HepG2 (cell line): Measurements from ENCODE around the gene GNG4. TPM values are rescaled to one million over a fixed set of nuclear protein-coding genes. Genes with fewer than 3 reads are reported as not detected.

Source experiments
- BCLAF1 ChIP-seq: fragments of 450-650 bp; IDR thresholded peaks from 2 replicates; pipeline ENCODE4 v1.6.1; 2017; ENCODE audit warnings: mild to moderate bottlenecking
- BRCA1 ChIP-seq: sonication (generic); formaldehyde crosslinking; IDR thresholded peaks from 2 replicates; pipeline ENCODE4 v1.4.0; 2020; ENCODE audit warnings: missing genetic modification reagents
- GABPB1 ChIP-seq: IDR thresholded peaks from 2 replicates; pipeline ENCODE4 v1.6.1; 2016; ENCODE audit warnings: mild to moderate bottlenecking, missing genetic modification reagents, moderate library complexity, missing compliant biosample characterization
- HDAC2 ChIP-seq: sonication (generic); formaldehyde crosslinking; IDR thresholded peaks from 2 replicates; pipeline ENCODE4 v1.4.0; 2020; ENCODE audit warnings: missing genetic modification reagents
- KMT2A ChIP-seq: sonication (generic); formaldehyde crosslinking; IDR thresholded peaks from 2 replicates; pipeline ENCODE4 v1.4.0; 2020; ENCODE audit warnings: missing genetic modification reagents
- MTA1 ChIP-seq: sonication (generic); formaldehyde crosslinking; IDR thresholded peaks from 2 replicates; pipeline ENCODE4 v1.4.0; 2020; ENCODE audit warnings: missing genetic modification reagents, mild to moderate bottlenecking, borderline replicate concordance
- NFATC3 ChIP-seq: sonication (generic); formaldehyde crosslinking; IDR thresholded peaks from 2 replicates; pipeline ENCODE4 v1.5.1; 2020; ENCODE audit warnings: mild to moderate bottlenecking, missing genetic modification reagents
- NR0B2 ChIP-seq: sonication (generic); formaldehyde crosslinking; IDR thresholded peaks from 2 replicates; pipeline ENCODE4 v1.4.0; 2020; ENCODE audit warnings: mild to moderate bottlenecking, missing genetic modification reagents
- SIX1 ChIP-seq: sonication (generic); formaldehyde crosslinking; IDR thresholded peaks from 2 replicates; pipeline ENCODE4 v1.4.0; 2020; ENCODE audit warnings: missing genetic modification reagents, borderline replicate concordance
- STAG1 ChIP-seq: sonication (generic); formaldehyde crosslinking; IDR thresholded peaks from 2 replicates; pipeline ENCODE4 v1.4.0; 2020; ENCODE audit warnings: missing genetic modification reagents
- THAP9 ChIP-seq: sonication (generic); formaldehyde crosslinking; IDR thresholded peaks from 2 replicates; pipeline ENCODE4; 2020; ENCODE audit warnings: missing genetic modification reagents, mild to moderate bottlenecking, borderline replicate concordance
- U2AF2 ChIP-seq: fragments of 200-400 bp; formaldehyde crosslinking; IDR thresholded peaks from 2 replicates; pipeline ENCODE4 v1.6.1; 2017; ENCODE audit warnings: low read depth, mild to moderate bottlenecking, low read length
- ZBTB21 ChIP-seq: sonication (generic); formaldehyde crosslinking; IDR thresholded peaks from 2 replicates; pipeline ENCODE4 v1.4.0; 2020; ENCODE audit warnings: missing genetic modification reagents
- ZFYVE20 ChIP-seq: sonication (generic); formaldehyde crosslinking; IDR thresholded peaks from 2 replicates; pipeline ENCODE4 v1.8.0; 2023; ENCODE audit warnings: low read depth, mild to moderate bottlenecking, moderate library complexity, missing genetic modification reagents, borderline replicate concordance
- ZNF17 ChIP-seq: sonication (generic); formaldehyde crosslinking; IDR thresholded peaks from 2 replicates; pipeline ENCODE4 v1.5.0; 2020; ENCODE audit warnings: mild to moderate bottlenecking, missing genetic modification reagents
- ZNF33A ChIP-seq: sonication (generic); formaldehyde crosslinking; IDR thresholded peaks from 2 replicates; pipeline ENCODE4 v1.5.1; 2020; ENCODE audit warnings: missing genetic modification reagents, mild to moderate bottlenecking, moderate library complexity, borderline replicate concordance
- ZNF446 ChIP-seq: sonication (generic); formaldehyde crosslinking; IDR thresholded peaks from 2 replicates; pipeline ENCODE4 v1.5.0; 2020; ENCODE audit warnings: mild to moderate bottlenecking, missing genetic modification reagents
- ZNF543 ChIP-seq: sonication (generic); formaldehyde crosslinking; IDR thresholded peaks from 2 replicates; pipeline ENCODE4 v1.4.0; 2020; ENCODE audit warnings: mild to moderate bottlenecking, missing genetic modification reagents
- ZNF652 ChIP-seq: IDR thresholded peaks from 2 replicates; pipeline ENCODE4 v1.6.1; 2016; ENCODE audit warnings: low read depth, borderline replicate concordance
- ZNF720 ChIP-seq: sonication (generic); formaldehyde crosslinking; IDR thresholded peaks from 2 replicates; pipeline ENCODE4 v1.4.0; 2020; ENCODE audit warnings: missing genetic modification reagents
- ZNF878 ChIP-seq: sonication (generic); formaldehyde crosslinking; IDR thresholded peaks from 2 replicates; pipeline ENCODE4 v1.8.1; 2023; ENCODE audit warnings: mild to moderate bottlenecking, missing genetic modification reagents, moderate library complexity
- polyA plus RNA-seq, 8 experiments: library from polyadenylated mRNA; depleted of rRNA in 3 of 8; stranded (reverse) in 7 of 8; unstranded in 1 of 8; fragments of >200 nt; fragmentation: Illumina TruSeq in 4 of 8; extraction: Trizol in 4 of 8; gene quantifications; 2 replicates each; pipeline versions ENCODE4 v1.2.1 to v1.2.3, GENCODE V29; 2011 to 2016; ENCODE audit warnings: low read depth in 4 of 8, missing spikeins in 1 of 8, mixed read lengths in 1 of 8; ENCODE audit not compliant: insufficient read depth in 1 of 8
- total RNA-seq, 5 experiments: library from RNA; depleted of rRNA; stranded (reverse); fragments of >200 nt; fragmentation: Illumina TruSeq; extraction: Trizol; gene quantifications; 2 replicates each; pipeline ENCODE4 v1.2.3, GENCODE V29; 2016; ENCODE audit warnings: low read depth in 1 of 5
- TF ChIP-seq, protein P1 (sequence below): sonication (generic); formaldehyde crosslinking; IDR thresholded peaks from 2 replicates; pipeline ENCODE4 v1.5.0; 2020; ENCODE audit warnings: missing genetic modification reagents

Gene GNG4
- total and polyA plus RNA-seq, 2 of the 13 experiments (the other 11 are each of a cell fraction or from before 2014, with no cell fraction given): 27.1 to 69.5 TPM

DNA sequence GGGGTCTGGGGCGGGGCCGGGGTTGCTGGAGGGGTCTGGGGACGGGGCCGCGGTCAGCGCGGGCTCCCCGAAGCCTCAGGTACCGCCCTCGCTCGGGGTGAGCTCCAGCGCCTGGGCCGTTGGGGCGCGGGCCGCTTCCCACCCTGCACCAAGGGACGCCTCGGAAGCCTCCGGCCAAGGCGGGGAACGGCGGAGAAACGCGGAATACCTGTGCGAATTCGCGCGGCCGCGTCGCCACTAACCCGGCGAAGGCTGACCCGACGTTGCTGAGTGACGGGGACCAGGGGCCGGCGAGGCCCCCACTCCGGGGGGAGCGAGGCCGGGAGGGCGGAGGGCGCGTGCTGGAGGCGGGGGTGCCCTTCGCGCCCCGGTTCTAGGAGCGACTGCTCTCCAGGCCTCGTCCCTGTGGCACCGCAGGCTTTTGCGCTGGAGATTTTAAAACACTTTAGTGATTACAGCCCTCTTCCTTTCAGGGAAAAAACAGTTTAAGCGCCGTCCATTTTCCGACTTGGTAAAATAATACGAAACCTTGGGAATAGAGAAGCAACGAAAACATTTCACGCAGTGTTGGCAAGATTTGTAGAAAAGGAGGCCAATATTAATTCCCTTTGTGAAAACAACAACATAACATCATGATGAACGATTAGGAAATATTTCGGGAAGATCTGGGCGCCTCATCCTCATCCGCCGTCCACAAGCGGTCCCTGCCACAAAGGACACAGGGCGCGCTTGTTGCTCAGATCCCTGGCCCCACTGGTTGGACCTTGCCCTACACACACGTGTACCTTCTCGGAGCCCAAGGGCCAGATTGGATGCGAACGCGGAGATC lies 971 bp upstream of the GNG4 start (continued):
- TF ChIP-seq THAP9 (CRISPR knock-in tag) (peak; percentile 47; the same call in 1 of the 2 replicates), KMT2A (peak; percentile 90), BRCA1 (CRISPR knock-in tag) (no peak), ZNF652 (peak; percentile 29; the same call in 1 of the 2 replicates), GABPB1 (CRISPR knock-in tag) (peak; percentile 54), SIX1 (peak; percentile 43; the same call in 1 of the 2 replicates), ZNF720 (CRISPR knock-in tag) (no peak), BCLAF1 (no peak), NR0B2 (CRISPR knock-in tag) (peak; percentile 52), ZNF17 (CRISPR knock-in tag) (no peak), HDAC2 (CRISPR knock-in tag) (peak; percentile 98), MTA1 (CRISPR knock-in tag) (peak; percentile 80), ZBTB21 (CRISPR knock-in tag) (no peak), ZNF33A (CRISPR knock-in tag) (no peak), ZNF543 (CRISPR knock-in tag) (peak; percentile 56), ZFYVE20 (CRISPR knock-in tag) (peak; percentile 28; the same call in 1 of the 2 replicates), ZNF878 (CRISPR knock-in tag) (no peak), NFATC3 (CRISPR knock-in tag) (no peak), STAG1 (no peak), U2AF2 (no peak), ZNF446 (CRISPR knock-in tag) (peak; percentile 76; the same call in 1 of the 2 replicates)
- TF ChIP-seq, protein P1, sequence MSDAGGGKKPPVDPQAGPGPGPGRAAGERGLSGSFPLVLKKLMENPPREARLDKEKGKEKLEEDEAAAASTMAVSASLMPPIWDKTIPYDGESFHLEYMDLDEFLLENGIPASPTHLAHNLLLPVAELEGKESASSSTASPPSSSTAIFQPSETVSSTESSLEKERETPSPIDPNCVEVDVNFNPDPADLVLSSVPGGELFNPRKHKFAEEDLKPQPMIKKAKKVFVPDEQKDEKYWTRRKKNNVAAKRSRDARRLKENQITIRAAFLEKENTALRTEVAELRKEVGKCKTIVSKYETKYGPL (CRISPR knock-in tag): no peak
